Muscle layer of colon (tissue), 2 donors: Measurements from ENCODE around the gene RHOA.

Source experiments
- H3K27ac ChIP-seq: one replicate; pipeline ENCODE4 v1.7.0; 2013; ENCODE audit warnings: low read depth, mild to moderate bottlenecking, low read length, moderate library complexity
- H3K27me3 ChIP-seq, 2 donors: one replicate each; pipeline ENCODE4 v1.7.0; 2013; ENCODE audit warnings: low read length in 2 of 2, mild to moderate bottlenecking in 2 of 2; ENCODE audit not compliant: insufficient read depth in 2 of 2, control insufficient read depth in 1 of 2
- H3K36me3 ChIP-seq: one replicate; pipeline ENCODE4 v1.7.0; 2013; ENCODE audit warnings: mild to moderate bottlenecking, low read length; ENCODE audit not compliant: insufficient read depth
- H3K4me1 ChIP-seq: one replicate; pipeline ENCODE4 v1.7.0; 2013; ENCODE audit warnings: mild to moderate bottlenecking, low read length; ENCODE audit not compliant: insufficient read depth
- H3K4me3 ChIP-seq, 2 donors: one replicate each; pipeline ENCODE4 v1.7.0; 2013; ENCODE audit warnings: low read length in 2 of 2, low read depth in 1 of 2, mild to moderate bottlenecking in 1 of 2, moderate library complexity in 1 of 2
- H3K9ac ChIP-seq: one replicate; pipeline ENCODE4 v1.7.0; 2013; ENCODE audit warnings: low read length
- H3K9me3 ChIP-seq: one replicate; pipeline ENCODE4 v1.7.0; 2013; ENCODE audit warnings: mild to moderate bottlenecking, low read length
- donor health status: abdominal sarcoma.
- donor health status: Adenocarcinoma of cecum.

RHOA gene

DNA sequence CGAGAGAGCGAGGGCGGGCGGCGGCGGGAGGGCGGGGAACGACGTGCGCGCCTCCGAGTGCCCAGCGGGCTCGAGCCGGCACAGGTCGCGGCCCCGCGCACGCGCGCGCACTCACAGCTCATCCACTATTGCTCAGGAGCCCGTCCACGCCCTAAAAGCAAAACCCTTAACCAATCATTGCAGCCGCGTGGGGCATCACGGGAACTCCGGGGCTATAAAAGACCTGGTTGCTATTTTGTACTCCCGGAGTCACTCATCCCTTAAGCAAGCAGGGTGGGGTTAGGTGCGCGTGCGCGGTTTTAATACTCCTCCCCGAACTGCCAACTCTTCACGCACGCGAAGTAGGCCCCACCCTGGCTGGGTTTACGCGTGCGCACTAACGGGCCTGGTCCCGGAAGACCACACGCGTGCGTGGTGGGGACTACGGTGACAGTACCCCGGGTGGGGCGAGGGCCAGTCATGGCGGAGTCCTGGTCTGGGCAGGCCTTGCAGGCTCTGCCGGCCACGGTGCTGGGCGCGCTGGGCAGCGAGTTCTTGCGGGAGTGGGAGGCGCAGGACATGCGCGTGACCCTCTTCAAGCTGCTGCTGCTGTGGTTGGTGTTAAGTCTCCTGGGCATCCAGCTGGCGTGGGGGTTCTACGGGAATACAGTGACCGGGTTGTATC, at the start of gene RHOA, which contains the start of gene TCTA:
RHOA (minus strand) TSS at position 9 of the 664 bp plus-strand sequence. CDS start 36,387 bp downstream, outside the sequence.
TCTA (plus strand) TSS at position 456 of the 664 bp plus-strand sequence; CDS start at position 460, 4 bp downstream.
- peaks cover 36% of the 10 kb centered on the region for H3K4me1 ChIP-seq
- H3K27me3 ChIP-seq: no peaks in the 10 kb centered on the region
- H3K9ac ChIP-seq: peak within 1 kb of the TSS; percentile 93
- peak within 1 kb of the TSS; percentile 84 to 96 for H3K4me3 ChIP-seq
- H3K36me3 ChIP-seq: peaks cover 14% of the 10 kb centered on the region
- peak within 1 kb of the TSS; percentile 93 for H3K27ac ChIP-seq
- H3K9me3 ChIP-seq: no peaks in the 10 kb centered on the region

DNA sequence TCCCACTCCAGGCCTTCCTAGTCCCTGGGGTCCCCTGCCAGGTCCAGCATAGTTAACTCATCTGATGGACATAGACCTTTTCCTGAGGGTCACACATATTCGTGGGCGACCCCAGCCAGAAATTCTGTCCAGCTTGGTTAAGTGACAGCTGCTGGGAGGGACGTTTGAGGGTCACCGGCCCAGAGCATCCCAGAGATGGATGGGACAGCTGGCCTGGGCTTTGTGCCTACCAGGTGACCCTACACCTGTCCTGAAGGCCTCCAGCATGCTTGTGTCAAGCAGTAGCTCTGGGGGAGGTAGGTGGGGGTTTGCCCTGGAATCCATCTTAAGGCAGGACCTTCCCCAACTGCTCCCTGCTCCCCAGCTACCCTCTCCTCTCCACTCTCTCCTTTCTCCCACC, 49.2 kb upstream of the RHOA start:
- H3K4me1 ChIP-seq: no peaks in the 10 kb centered on the region
- H3K27me3 ChIP-seq: no peaks in the 10 kb centered on the region
- H3K4me3 ChIP-seq: no peak overlapping the region
- H3K9me3 ChIP-seq: no peaks in the 10 kb centered on the region
- no peak overlapping the region for H3K9ac ChIP-seq
- no peaks in the 10 kb centered on the region for H3K36me3 ChIP-seq
- H3K27ac ChIP-seq: no peak overlapping the region

DNA sequence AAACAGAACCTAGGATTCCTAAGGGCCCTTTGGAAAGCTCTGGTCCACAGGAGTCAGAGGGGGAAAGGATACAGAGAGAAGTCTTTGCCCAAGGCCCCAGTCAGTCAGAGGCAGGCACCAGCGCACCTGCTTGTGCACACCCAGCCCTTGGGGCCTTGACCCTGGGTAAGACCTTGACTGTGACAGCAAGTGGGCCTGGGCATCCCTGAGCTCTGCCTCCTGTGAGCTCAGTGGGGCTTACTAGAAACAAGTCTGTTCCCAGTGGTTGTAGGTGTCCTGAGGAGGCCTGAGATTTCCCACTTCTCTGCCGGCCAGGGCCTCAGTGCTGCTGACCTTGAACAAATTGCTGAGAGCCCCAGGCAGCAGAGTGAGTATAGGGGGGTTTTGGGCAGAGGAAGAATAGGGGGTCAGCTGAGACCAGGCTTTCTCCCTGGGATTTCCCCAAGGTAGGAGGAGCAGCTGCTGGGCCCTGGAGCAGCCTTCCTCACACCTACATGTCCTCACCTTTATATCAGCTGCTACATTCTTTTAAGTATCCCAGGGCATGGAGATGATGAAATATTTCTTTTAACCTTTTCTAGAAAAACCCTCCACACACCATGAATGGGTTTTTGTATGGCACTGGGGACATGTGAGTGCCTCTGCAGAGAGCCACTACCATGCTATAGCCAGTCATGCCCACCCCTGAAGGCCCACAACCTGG, 48.6 kb upstream of the RHOA start:
- no peak overlapping the region for H3K27ac ChIP-seq
- H3K36me3 ChIP-seq: no peaks in the 10 kb centered on the region
- no peaks in the 10 kb centered on the region for H3K27me3 ChIP-seq
- no peak overlapping the region for H3K4me3 ChIP-seq
- no peak overlapping the region for H3K9ac ChIP-seq
- no peaks in the 10 kb centered on the region for H3K4me1 ChIP-seq
- H3K9me3 ChIP-seq: no peaks in the 10 kb centered on the region

DNA sequence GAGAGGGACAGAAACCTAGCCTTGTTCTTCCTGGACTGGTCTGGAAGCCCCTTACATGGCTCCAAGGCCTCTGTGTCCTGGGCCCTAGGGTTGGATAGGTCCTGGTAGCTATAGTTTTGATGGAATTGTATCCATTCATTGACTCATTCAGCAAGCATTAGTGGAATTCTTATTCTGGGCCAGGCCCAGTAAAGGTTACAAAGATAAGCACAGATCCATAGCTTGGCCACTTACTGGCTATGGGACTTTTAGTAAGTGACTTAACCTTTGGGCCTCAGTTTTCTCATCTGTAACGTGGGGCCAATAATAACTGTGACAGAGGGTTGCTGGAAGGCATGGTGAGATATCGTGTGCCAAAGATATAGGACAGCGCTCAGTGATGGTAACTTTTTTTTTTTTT, 44.7 kb upstream of the RHOA start:
- Histone ChIP-seq H3K4me3 (no peak overlapping the region), H3K27me3 (no peaks in the 10 kb centered on the region), H3K36me3 (no peaks in the 10 kb centered on the region), H3K27ac (no peak overlapping the region), H3K9me3 (no peaks in the 10 kb centered on the region), H3K4me1 (no peaks in the 10 kb centered on the region), H3K9ac (no peak overlapping the region)

GRCh38 chr3:49454898-49455681, 43.3 kb upstream of the RHOA start:
- no peak overlapping the region for H3K4me3 ChIP-seq
- H3K36me3 ChIP-seq: no peaks in the 10 kb centered on the region
- H3K27me3 ChIP-seq: no peaks in the 10 kb centered on the region
- H3K27ac ChIP-seq: no peak overlapping the region
- H3K9ac ChIP-seq: no peak overlapping the region
- H3K9me3 ChIP-seq: no peaks in the 10 kb centered on the region
- no peaks in the 10 kb centered on the region for H3K4me1 ChIP-seq

DNA sequence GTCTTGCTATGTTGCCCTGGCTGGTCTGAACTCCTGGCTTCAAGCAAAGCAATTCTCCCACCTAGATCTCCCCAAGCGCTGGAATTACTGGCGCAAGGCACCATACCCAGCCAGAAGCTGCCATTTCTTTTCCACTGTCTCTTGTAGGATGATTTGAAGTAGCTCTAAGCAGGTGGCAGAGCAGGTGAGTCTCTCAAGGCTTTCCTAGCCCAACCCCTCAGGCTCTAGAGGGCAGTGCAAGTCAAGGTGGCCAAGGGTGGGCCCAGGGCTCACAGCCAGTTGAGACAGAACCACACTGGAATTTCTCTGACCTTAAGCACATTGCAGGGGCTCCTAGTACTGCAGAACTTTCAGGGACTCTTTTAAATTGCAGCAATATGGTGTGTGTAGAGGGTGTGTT, 42.7 kb upstream of the RHOA start:
- Histone ChIP-seq H3K4me1 (no peaks in the 10 kb centered on the region), H3K9ac (no peak overlapping the region), H3K27ac (no peak overlapping the region)

GRCh38 chr3:49453621-49454020, 41.8 kb upstream of the RHOA start:
- Histone ChIP-seq H3K36me3 (no peaks in the 10 kb centered on the region), H3K4me3 (no peak overlapping the region), H3K9ac (no peak overlapping the region), H3K27ac (no peak overlapping the region), H3K27me3 (no peaks in the 10 kb centered on the region), H3K9me3 (no peaks in the 10 kb centered on the region), H3K4me1 (no peaks in the 10 kb centered on the region)

More for the DNA sequence above, 42.7 kb upstream of the RHOA start:
- H3K36me3 ChIP-seq: no peaks in the 10 kb centered on the region
- no peak overlapping the region for H3K4me3 ChIP-seq
- no peaks in the 10 kb centered on the region for H3K27me3 ChIP-seq
- no peaks in the 10 kb centered on the region for H3K9me3 ChIP-seq

DNA sequence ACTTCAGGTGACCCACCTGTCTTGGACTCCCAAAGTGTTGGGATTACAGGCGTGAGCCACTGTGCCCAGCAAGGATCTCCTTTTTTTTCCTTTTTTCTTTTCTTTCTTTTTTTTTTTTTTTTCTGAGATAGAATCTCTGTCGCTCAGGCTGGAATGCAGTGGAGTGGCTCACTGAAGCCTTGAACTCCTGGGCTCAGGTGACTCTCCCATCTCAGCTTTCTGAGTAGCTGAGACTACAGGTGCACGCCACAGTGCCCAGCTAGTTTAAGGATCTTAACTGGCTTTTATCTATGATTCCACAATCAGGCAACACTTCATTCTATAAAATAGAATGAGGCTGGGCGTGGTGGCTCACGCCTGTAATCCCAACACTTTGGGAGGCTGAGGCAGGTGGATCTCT, 33.6 kb upstream of the RHOA start:
- Histone ChIP-seq H3K9ac (no peak overlapping the region), H3K9me3 (no peaks in the 10 kb centered on the region), H3K4me1 (no peaks in the 10 kb centered on the region), H3K36me3 (no peaks in the 10 kb centered on the region), H3K27me3 (no peaks in the 10 kb centered on the region), H3K4me3 (no peak overlapping the region), H3K27ac (no peak overlapping the region)

DNA sequence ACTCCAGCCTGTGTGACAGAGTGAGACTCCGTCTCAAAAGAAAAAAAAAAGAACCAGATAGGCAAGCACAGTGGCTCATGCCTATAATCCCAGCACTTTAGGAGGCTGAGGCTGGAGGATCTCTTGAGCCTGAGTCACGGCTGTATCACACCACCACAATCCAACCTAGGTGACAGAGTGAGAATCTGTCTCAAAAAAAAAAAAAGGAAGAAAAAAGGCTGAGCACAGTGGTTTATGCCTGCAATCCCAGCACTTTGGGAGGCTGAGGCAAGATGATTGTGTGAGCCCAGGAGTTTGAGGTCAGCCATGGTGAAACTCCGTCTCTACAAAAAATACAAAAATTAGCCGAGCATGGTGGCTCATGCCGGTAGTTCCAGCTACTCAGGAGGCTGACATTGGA, 23.0 kb upstream of the RHOA start:
- no peaks in the 10 kb centered on the region for H3K9me3 ChIP-seq
- H3K27ac ChIP-seq: no peak overlapping the region
- H3K36me3 ChIP-seq: no peaks in the 10 kb centered on the region
- no peak overlapping the region for H3K4me3 ChIP-seq
- no peak overlapping the region for H3K9ac ChIP-seq
- H3K27me3 ChIP-seq: no peaks in the 10 kb centered on the region
- peaks cover 3% of the 10 kb centered on the region for H3K4me1 ChIP-seq

DNA sequence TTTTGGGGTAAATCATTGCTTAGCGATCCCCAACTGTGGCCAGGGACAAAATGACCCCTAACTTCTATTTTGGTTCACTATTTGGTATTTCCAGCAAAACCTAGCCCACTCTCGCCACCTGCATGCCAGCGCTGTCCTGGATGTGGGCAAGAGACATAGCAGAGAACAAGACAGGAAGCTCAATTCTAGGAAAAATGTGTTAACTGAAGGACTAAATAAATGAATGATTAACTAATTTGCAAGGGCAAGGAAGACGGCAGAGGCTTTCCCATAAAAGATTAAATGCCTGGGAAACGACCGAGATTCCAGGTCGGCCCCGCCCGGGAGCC, 16.9 kb upstream of the RHOA start:
- Histone ChIP-seq H3K9ac (peak overlapping the region; percentile 49), H3K4me1 (peaks cover 3% of the 10 kb centered on the region), H3K36me3 (peaks cover 17% of the 10 kb centered on the region), H3K9me3 (no peaks in the 10 kb centered on the region), H3K27ac (peak overlapping the region; percentile 89), H3K27me3 (no peaks in the 10 kb centered on the region), H3K4me3 (peak overlapping the region; percentile 52 to 73)

DNA sequence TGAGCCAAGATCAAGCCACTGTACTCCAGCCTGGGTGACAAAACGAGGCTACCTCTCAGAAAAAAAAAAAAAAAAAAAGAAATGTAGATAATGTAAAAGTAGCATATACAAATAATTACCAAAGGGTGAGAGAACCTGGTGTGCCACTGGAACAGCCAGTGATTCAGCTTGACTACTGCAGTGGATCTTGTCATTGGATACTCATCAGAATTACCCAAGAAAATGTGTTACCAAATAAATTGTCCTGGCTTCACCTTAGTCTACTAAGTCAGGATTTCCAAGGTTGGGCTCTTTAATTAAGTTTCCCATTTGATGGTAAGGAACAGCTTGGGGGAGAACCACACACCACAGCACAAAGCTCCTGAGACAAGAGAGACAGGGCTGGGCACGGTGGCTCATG, 15.8 kb upstream of the RHOA start:
- no peak overlapping the region for H3K27ac ChIP-seq
- no peaks in the 10 kb centered on the region for H3K9me3 ChIP-seq
- peaks cover 9% of the 10 kb centered on the region for H3K4me1 ChIP-seq
- no peak overlapping the region for H3K9ac ChIP-seq
- H3K4me3 ChIP-seq: no peak overlapping the region
- peaks cover 17% of the 10 kb centered on the region for H3K36me3 ChIP-seq
- H3K27me3 ChIP-seq: no peaks in the 10 kb centered on the region
